IMR-90 (cell line): ENCODE measurements around the gene AZU1. TPM values are rescaled to one million over a fixed set of nuclear protein-coding genes. Genes with fewer than 3 reads are reported as not detected.

Experiments
- ATAC-seq: fragments of 200-7000 bp; cut with Tn5 transposase; 2 replicates; pipeline ENCODE4 v1.9.1; 2020; ENCODE audit warnings: low read depth, mild to moderate bottlenecking, moderate library complexity
- BruUV-seq: library from RNA; stranded (reverse); fragments of 400-500 nt; replicated peaks from 2 replicates; lab custom pipeline; 2021; lab: Mats Ljungman, UMichigan
- CTCF ChIA-PET: fragments of 300-600 bp; formaldehyde crosslinking; extraction: SDS; loops from one replicate; lab custom pipeline; 2021; ENCODE audit warnings: antibody characterized with exemption; lab: Yijun Ruan, JAX
- POLR2A ChIA-PET: fragments of 300-600 bp; sonication (Branson Sonifier 250); formaldehyde crosslinking; loops from one replicate; lab custom pipeline; 2022; ENCODE audit warnings: antibody characterized with exemption; ENCODE audit not compliant: unreplicated experiment; lab: Charles Lee
- DNase-seq: peaks from one replicate; pipeline ENCODE4 v3.0.0; 2013
- H2AFZ ChIP-seq: replicated peaks from 2 replicates; pipeline ENCODE3; 2013; ENCODE audit warnings: low read length, mild to moderate bottlenecking; ENCODE audit not compliant: poor library complexity
- H2AK5ac ChIP-seq: 2 replicates; pipeline ENCODE4 v1.6.1; 2013; ENCODE audit warnings: low read depth, low read length, inconsistent platforms
- H2AK9ac ChIP-seq: replicated peaks from 2 replicates; pipeline ENCODE3; 2013; ENCODE audit warnings: mild to moderate bottlenecking, low read depth, low read length, moderate library complexity; ENCODE audit not compliant: poor library complexity
- H2BK120ac ChIP-seq: 2 replicates; pipeline ENCODE4 v1.6.1; 2013; ENCODE audit warnings: low read depth, low read length, inconsistent platforms
- H2BK15ac ChIP-seq: 3 replicates; pipeline ENCODE4 v1.6.1; 2013; ENCODE audit warnings: low read depth, low read length, inconsistent platforms
- H2BK20ac ChIP-seq: 2 replicates; pipeline ENCODE4 v1.6.1; 2013; ENCODE audit warnings: low read depth, mild to moderate bottlenecking, inconsistent platforms, low read length, moderate library complexity
- H2BK5ac ChIP-seq: 2 replicates; pipeline ENCODE4 v1.6.1; 2013; ENCODE audit warnings: mild to moderate bottlenecking, low read depth, low read length, inconsistent platforms; ENCODE audit not compliant: poor library complexity, severe bottlenecking
- H3K14ac ChIP-seq: replicated peaks from 2 replicates; pipeline ENCODE4 v1.6.1; 2013; ENCODE audit warnings: low read depth, low read length, inconsistent platforms
- H3K18ac ChIP-seq: 2 replicates; pipeline ENCODE4 v1.6.1; 2013; ENCODE audit warnings: low read depth, low read length, control low read depth
- H3K23ac ChIP-seq: 2 replicates; pipeline ENCODE4 v1.6.1; 2013; ENCODE audit warnings: low read depth, low read length, inconsistent platforms
- H3K27ac ChIP-seq: 2 replicates; pipeline ENCODE4 v1.5.1; 2013; ENCODE audit warnings: mild to moderate bottlenecking, control low read depth, low read length; ENCODE audit not compliant: insufficient read depth
- H3K27me3 ChIP-seq: 2 replicates; pipeline ENCODE4 v1.6.1; 2013; ENCODE audit warnings: low read length; ENCODE audit not compliant: control insufficient read depth, insufficient read depth
- H3K36me3 ChIP-seq: 2 replicates; pipeline ENCODE4 v1.6.1; 2013; ENCODE audit warnings: low read length, mixed read lengths; ENCODE audit not compliant: control insufficient read depth, insufficient read depth
- H3K4ac ChIP-seq: 2 replicates; pipeline ENCODE4 v1.6.1; 2013; ENCODE audit warnings: low read depth, low read length, inconsistent platforms
- H3K4me1 ChIP-seq: 2 replicates; pipeline ENCODE4 v1.6.1; 2013; ENCODE audit warnings: low read length, mixed read lengths; ENCODE audit not compliant: control insufficient read depth, insufficient read depth
- H3K4me2 ChIP-seq: 2 replicates; pipeline ENCODE4 v1.6.1; 2013; ENCODE audit warnings: low read depth, mild to moderate bottlenecking, control low read depth, low read length, moderate library complexity
- H3K4me3 ChIP-seq: 2 replicates; pipeline ENCODE4 v1.5.1; 2013; ENCODE audit warnings: low read depth, mild to moderate bottlenecking, control low read depth, low read length, moderate library complexity; ENCODE audit not compliant: insufficient read depth
- H3K56ac ChIP-seq: 2 replicates; pipeline ENCODE4 v1.6.1; 2013; ENCODE audit warnings: low read length, inconsistent platforms; ENCODE audit not compliant: insufficient read depth; ENCODE audit errors: extremely low read depth
- H3K79me1 ChIP-seq, 2 experiments: 2 replicates each; pipeline ENCODE4 v1.6.1; 2013; ENCODE audit warnings: low read length in 2 of 2, inconsistent platforms in 1 of 2, low read depth in 1 of 2
- H3K9ac ChIP-seq: 2 replicates; pipeline ENCODE4 v1.6.1; 2013; ENCODE audit warnings: low read depth, low read length, control low read depth
- H3K9me1 ChIP-seq: 2 replicates; pipeline ENCODE4 v1.6.1; 2013; ENCODE audit warnings: low read length, inconsistent platforms; ENCODE audit not compliant: insufficient read depth
- H3K9me3 ChIP-seq: 2 replicates; pipeline ENCODE4 v1.6.1; 2013; ENCODE audit warnings: low read length; ENCODE audit not compliant: control insufficient read depth, insufficient read depth
- H4K20me1 ChIP-seq: 2 replicates; pipeline ENCODE4 v1.6.1; 2013; ENCODE audit warnings: low read length, inconsistent platforms; ENCODE audit not compliant: insufficient read depth
- H4K5ac ChIP-seq: 2 replicates; pipeline ENCODE4 v1.6.1; 2013; ENCODE audit warnings: mild to moderate bottlenecking, low read depth, low read length, control low read depth
- H4K8ac ChIP-seq, 2 experiments: 2 replicates each; pipeline ENCODE4 v1.6.1; 2013; ENCODE audit warnings: low read depth in 2 of 2, low read length in 2 of 2, control low read depth in 1 of 2, inconsistent platforms in 1 of 2
- H4K91ac ChIP-seq: 2 replicates; pipeline ENCODE4 v1.6.1; 2013; ENCODE audit warnings: low read depth, low read length, inconsistent platforms; ENCODE audit not compliant: insufficient read depth
- CEBPB ChIP-seq: IDR thresholded peaks from 2 replicates; pipeline ENCODE4 v1.6.1; 2012; ENCODE audit warnings: low read depth, low read length, improper control_type of control experiment
- CHD1 ChIP-seq: IDR thresholded peaks from 2 replicates; pipeline ENCODE4 v1.6.1; 2012; ENCODE audit warnings: low read depth, low read length, improper control_type of control experiment
- MXI1 ChIP-seq: IDR thresholded peaks from 2 replicates; pipeline ENCODE4 v1.6.1; 2012; ENCODE audit warnings: low read depth, mild to moderate bottlenecking, low read length, moderate library complexity, borderline replicate concordance
- RAD21 ChIP-seq: IDR thresholded peaks from 2 replicates; pipeline ENCODE4 v1.6.1; 2012; ENCODE audit warnings: low read length, improper control_type of control experiment
- WGBS, 2 experiments: methylation state at CpG; one replicate each; pipeline versions ENCODE4 v1.1.5 to v1.1.7; 2013; ENCODE audit warnings: missing lambda C conversion rate in 2 of 2; ENCODE audit not compliant: insufficient read length in 1 of 2; ENCODE audit errors: extremely low coverage in 2 of 2; 5-methylcytosine and 5-hydroxymethylcytosine counted together
- dilution Hi-C: fragments of 300-500 bp; cut with HindIII; formaldehyde crosslinking; loops from one replicate; pipeline ENCODE4 v1.14.3; 2018; ENCODE audit warnings: low sequenced_read_pairs; ENCODE audit not compliant: unreplicated experiment
- in situ Hi-C: fragments of 300-500 bp; cut with MboI; formaldehyde crosslinking; loops from 3 replicates; pipeline ENCODE4 v1.14.3; 2019; ENCODE audit warnings: low sequenced_read_pairs, inconsistent platforms, mixed read lengths
- intact Hi-C: fragments of 100-400 bp; cut with micrococcal nuclease; formaldehyde crosslinking; loops from 2 replicates; pipeline ENCODE4 v1.10.0; 2022
- polyA plus RNA-seq, 3 experiments: library from polyadenylated mRNA; depleted of rRNA; stranded (reverse); fragments of >200 nt; gene quantifications; 2 replicates each; pipeline ENCODE4 v1.2.3, GENCODE V29; 2012; ENCODE audit warnings: low replicate concordance in 1 of 3
- total RNA-seq: library from RNA; depleted of rRNA; stranded (reverse); fragments of >200 nt; gene quantifications from 2 replicates; pipeline ENCODE4 v1.2.3, GENCODE V29; 2012
- TF ChIP-seq, protein P1 (sequence below): fragments of 150-350 bp; IDR thresholded peaks from 2 replicates; pipeline ENCODE4 v1.6.1; 2016; ENCODE audit warnings: low read depth, mild to moderate bottlenecking, low read length, moderate library complexity, borderline replicate concordance

The AZU1 gene
- total and polyA plus RNA-seq, 2 of the 4 experiments (the other 2 are of a cell fraction), result 0.12 TPM; not detected in 1

DNA sequence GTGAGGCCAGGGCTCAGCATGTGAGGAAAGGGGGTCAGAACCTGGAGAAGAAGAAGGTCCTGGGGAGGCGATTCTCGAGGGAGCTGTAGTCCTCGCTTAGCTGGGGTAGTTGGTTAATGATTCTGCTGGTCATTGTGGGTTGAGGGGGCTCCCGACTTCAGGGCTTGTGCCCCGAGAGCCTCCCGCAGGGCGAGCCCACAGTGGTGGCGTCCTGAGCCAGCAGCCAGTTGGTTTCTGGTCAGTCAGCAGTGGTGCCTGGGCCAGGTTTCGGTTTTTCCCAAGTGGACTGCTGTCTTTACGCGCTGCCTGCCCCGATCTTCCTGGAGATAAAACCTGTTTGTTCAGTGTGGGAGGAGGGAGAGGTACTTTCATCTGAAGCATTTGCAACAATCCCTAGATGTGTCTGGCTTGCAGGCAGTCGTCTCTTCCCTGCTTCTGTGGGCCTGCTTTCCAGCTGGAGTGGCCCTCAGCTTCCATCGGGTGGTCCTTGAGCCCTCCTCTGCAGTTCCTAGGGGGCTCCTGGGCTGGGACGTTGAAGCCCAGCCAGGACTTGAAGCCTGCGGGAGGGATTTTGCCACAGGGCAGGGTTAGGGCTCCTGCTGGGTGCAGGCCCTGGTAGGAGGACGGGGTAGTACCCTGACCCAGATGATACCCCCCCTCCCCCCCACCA lies 27.1 kb upstream of the AZU1 start (continued):
- no peak for TF ChIP-seq CHD1

DNA sequence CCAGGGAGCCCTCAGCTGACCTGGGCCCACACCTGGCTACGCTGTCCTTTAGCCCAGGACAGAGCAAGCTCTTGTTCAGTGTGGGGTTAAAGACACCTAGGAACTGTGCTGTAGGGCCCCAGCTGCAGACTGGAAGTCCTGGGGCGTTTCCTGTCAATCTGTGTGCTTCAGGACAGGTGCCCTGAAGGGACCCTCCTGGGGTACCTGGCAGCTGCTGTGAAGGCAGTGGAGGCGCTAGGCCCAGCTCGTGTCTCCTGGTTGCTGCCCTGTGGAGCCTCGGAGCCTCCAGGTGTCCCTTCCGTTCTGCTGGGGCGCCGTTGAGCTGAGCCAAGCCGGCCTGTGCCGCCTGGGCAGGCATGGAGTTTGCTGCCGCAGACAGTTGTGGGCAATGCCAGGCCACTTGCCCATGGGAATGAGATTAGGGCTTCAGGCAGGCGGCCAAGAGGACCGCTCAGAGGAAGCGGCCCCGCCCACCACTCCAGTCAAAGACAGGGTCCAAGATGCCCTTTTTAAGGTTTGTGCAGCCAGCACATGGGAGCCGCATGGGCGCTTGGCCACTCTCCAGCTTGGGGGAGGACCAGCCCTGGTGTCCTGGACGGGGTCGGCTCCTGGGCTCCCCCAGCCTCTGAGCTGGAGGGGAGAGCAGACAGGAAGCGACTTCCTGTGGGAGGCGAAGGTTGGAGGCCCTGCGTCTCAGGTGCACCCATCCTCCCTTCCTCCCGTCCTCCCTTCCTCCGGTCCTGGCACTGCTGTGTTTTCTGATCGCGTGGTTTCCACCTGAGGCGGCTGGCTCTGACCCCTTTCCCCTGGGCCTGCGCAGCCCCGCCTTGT lies 26.4 kb upstream of the AZU1 start:
- Histone ChIP-seq H2BK120ac (no peak overlapping the region), H3K4me3 (no peak overlapping the region), H3K4me2 (peak overlapping the region; percentile 28; the same call in 1 of the 2 replicates), H3K36me3 (peaks cover 57% of the 10 kb centered on the region), H2AK5ac (no peak overlapping the region), H3K4me1 (peaks cover 30% of the 10 kb centered on the region), H4K91ac (no peak overlapping the region), H3K4ac (no peak overlapping the region), H3K23ac (0 out of 2 replicates have a peak overlapping the region, but pooled peaks have one; percentile 16), H3K9me3 (no peaks in the 10 kb centered on the region), H4K8ac (no peak overlapping the region), H2AFZ (peak overlapping the region; percentile 39), H3K27me3 (no peaks in the 10 kb centered on the region), H2AK9ac (peak overlapping the region; percentile 57), H3K14ac (no peak overlapping the region), H3K9ac (no peak overlapping the region), H3K27ac (no peak overlapping the region), H2BK20ac (no peak overlapping the region), H3K56ac (no peak overlapping the region), H3K9me1 (peaks cover 11% of the 10 kb centered on the region; the same call in 1 of the 2 replicates), H3K18ac (no peak overlapping the region), H2BK15ac (no peak overlapping the region), H4K5ac (no peak overlapping the region), H3K79me1 (peaks cover 0 to 19% of the 10 kb centered on the region in 2 experiments; a peak in 2 of 4 replicates), H2BK5ac (no peak overlapping the region), H4K20me1 (peaks cover 84% of the 10 kb centered on the region)
- TF ChIP-seq MXI1, result peak; percentile 89
- TF ChIP-seq CEBPB, result no peak
- TF ChIP-seq RAD21, result no peak
- TF ChIP-seq, protein P1, sequence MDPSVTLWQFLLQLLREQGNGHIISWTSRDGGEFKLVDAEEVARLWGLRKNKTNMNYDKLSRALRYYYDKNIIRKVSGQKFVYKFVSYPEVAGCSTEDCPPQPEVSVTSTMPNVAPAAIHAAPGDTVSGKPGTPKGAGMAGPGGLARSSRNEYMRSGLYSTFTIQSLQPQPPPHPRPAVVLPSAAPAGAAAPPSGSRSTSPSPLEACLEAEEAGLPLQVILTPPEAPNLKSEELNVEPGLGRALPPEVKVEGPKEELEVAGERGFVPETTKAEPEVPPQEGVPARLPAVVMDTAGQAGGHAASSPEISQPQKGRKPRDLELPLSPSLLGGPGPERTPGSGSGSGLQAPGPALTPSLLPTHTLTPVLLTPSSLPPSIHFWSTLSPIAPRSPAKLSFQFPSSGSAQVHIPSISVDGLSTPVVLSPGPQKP, result no peak
- DNase-seq, result no peak
- POLR2A ChIA-PET, result interaction anchor here (0.8 kb wide), 1 partner anchor 18 kb away, joined by 3 read pairs; no protein-coding TSS in a partner anchor
- ATAC-seq, result no peak
- CTCF ChIA-PET, result interaction anchor here (0.7 to 1.1 kb wide), 3 partner anchors 30 to 59 kb away, joined by 3 to 4 read pairs (median 4); no protein-coding TSS in a partner anchor
- dilution Hi-C loops, result no loop called here
- 43% methylated on average over 11 of the region's 29 CpGs; no CpG with 5 or more reads in 1 of the 2 experiments for WGBS, 2 experiments
- intact Hi-C loops, result no loop called here
- BruUV-seq, result no TSS peak
- in situ Hi-C loops, result no loop called here
